ENCODE measurements around the gene IL4R.

- TF ChIP-seq CTCF (IDR thresholded peaks at IDR 0.05; ENCODE audit: low read depth, low read length, missing input control) (no peak), TAF1 (conservative IDR thresholded peaks at IDR 0.05) (no peak), EGR1 (IDR thresholded peaks at IDR 0.05; ENCODE audit: low read depth in 2 of 2) (no peak), REST (IDR thresholded peaks at IDR 0.05) (no peak), RAD21 (IDR thresholded peaks at IDR 0.05) (no peak), ZBTB33 (IDR thresholded peaks at IDR 0.05) (no peak), JUND (IDR thresholded peaks at IDR 0.05) (no peak), MAX (IDR thresholded peaks at IDR 0.05) (no peak), YY1 (IDR thresholded peaks at IDR 0.05) (no peak)
Observed at GRCh38 chr16:27310576-27311447, 3.0 kb upstream of the IL4R start.
